SK-N-MC (cell line): ENCODE results near the gene L3MBTL4.

ENCODE experiments used
- EZH2 ChIP-seq: fragments of 200-600 bp; sonication (generic); IDR thresholded peaks from one replicate; pipeline ENCODE4 v1.6.1; 2017; ENCODE audit warnings: antibody characterized with exemption
- POLR2AphosphoS5 ChIP-seq: IDR thresholded peaks from 2 replicates; pipeline ENCODE4 v1.6.1; 2012; ENCODE audit warnings: mild to moderate bottlenecking, low read depth, low read length, borderline replicate concordance

DNA sequence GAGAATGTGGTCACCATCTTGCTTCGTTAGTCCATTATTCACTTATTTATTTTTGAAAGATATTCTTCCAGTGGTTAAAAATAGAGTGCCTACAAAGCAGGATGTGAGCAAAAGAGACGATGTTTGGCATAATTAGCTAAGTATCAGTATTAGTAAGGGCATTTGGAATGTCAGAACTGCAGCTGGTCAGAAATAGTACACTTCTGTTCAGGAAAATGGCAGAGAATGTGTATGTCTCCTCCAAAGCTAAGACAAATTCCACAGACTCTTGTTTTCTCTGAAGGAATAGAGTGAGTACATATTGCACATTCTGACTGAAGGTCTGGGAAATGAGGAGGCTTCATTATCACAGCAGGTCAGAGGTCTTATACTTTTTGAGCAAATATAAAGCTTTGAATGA lies 209.0 kb downstream of the L3MBTL4 start:
- TF ChIP-seq POLR2AphosphoS5 (no peak), EZH2 (no peak)
